ENCODE results near the gene FHIT. TPM values are rescaled to one million over a fixed set of nuclear protein-coding genes. Genes with fewer than 3 reads are reported as not detected.
"Not testable (repeated sequence)": the region's sequence is repeated elsewhere in the genome, so short reads cannot be mapped to it uniquely, and the experiment has no call there.

FHIT gene
- polyA plus RNA-seq, 12 donors = 3.8 to 10.9 (median 5.4) TPM; not detected in 2

DNA sequence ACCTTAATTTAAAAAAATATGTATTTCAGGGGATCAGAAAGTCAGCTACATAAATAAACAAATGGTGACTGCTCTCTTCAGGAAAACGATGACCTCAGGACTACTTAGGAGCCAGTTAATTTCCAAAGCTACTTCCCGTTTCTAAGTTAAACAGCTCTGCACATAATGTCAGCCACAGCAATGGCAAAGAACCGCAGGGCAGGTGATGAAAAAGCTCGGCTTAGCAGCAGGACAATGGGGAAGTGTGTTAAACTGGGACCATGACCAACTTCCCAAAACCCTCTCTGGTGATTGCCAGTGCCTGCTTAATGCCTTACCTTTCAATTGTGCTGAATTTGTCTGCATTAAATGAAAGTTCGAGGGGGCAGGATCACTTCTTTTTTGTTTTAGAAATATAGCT lies 258.9 kb downstream of the FHIT start:
- no peak for DNase-seq

DNA sequence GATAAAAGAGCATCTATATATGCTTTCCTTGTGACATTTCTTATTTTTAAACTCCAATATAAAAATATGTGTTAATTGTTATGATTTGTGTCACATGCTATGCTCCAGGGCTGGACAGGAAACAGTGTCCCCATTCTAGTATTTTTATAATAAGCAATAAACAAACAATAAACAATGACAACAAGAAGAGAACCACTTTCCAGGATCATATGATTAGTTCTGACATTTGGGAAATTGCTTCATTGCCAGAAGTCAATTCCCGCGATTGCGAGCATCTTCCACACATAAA lies 260.9 kb downstream of the FHIT start:
- no peak for DNase-seq

DNA sequence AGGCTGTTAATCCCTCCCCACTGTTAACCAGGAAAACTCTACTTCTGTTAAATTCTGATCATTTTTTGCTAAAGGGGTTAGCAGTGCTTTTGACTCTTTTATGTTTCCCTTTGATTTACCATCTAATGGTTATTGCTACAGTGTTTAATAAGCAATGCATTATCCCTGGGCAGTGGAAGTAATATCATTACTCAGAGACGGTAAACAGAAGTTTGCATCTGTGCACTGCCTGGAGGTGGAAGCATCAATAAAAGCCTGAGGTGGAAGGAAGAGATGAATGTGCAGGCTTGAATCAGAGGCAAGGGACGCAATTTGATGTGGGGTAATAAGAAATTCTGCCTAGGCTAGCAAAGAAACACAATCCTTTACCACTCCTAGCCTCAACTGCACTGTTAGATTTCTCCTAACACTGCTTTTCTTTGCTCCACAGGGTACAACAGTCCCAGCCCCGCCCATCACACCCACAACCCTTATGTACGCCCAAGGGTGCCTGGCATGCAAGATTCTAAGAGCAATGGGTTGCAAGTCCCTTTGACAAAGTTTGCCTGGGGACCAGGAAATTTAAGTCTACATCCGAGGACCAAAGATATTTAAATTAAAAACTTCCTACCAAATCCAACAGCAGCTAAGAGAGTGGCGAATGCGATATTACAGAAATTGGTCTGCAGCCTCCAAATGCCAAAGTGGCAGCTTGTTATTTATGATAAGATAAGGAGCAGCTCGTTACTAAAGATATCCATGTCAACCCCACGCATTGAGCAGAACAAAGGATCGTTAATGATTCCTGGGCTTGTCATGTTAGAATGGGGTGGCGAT lies 261.4 kb downstream of the FHIT start:
- no peak for DNase-seq

DNA sequence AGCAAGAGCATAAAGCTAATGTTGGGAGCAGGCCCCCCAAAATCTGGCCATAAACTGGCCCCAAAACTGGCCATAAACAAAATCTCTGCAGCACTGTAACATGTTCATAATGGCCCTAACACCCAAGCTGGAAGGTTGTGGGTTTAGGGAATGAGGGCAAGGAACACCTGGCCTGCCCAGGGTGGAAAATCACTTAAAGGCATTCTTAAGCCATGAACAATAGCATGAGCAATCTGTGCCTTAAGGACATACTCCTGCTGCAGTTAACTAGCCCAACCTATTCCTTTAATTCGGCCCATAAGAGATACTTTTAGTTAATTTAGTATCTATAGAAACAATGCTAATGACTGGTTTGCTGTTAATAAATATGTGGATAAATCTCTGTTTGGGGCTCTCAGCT lies 264.1 kb downstream of the FHIT start:
- not testable (repeated sequence) for DNase-seq

DNA sequence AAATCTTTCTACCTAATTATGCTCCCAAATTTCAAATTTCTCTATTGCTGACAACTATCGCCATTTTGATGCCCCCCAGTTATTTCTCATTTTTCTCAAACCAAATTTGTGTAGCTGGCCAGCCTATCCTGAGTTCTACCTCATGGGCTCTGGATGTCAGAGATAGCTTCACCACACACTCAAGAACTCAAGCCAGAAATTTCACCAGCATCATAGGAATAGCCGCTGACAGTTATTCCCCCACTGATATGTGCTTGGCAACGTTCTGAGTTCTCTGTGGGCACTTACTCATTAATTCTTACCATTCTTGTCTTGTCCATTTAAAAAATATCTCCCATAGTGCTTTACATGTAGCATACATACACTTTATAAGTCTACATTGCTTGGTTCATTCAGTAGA lies 264.7 kb downstream of the FHIT start:
- DNase-seq = no peak

DNA sequence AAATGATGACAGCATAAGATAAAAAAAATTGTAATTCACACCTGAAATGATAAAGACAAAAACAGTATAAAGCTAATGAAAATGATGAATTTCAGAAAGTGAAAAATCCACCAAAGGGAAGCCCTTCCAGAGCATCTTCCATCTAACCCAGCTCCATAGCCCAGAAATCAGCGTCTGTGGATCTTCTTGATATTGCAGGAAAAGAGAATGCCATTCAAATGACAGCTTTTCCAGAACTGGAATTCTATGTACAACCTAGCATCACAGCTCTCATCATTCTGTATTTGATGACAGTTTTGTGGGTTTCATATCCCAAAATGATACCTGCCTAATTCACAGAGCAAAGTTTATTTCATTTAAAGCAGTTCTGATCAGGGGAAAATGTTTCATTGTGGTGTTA lies 267.3 kb downstream of the FHIT start:
- no peak for DNase-seq

DNA sequence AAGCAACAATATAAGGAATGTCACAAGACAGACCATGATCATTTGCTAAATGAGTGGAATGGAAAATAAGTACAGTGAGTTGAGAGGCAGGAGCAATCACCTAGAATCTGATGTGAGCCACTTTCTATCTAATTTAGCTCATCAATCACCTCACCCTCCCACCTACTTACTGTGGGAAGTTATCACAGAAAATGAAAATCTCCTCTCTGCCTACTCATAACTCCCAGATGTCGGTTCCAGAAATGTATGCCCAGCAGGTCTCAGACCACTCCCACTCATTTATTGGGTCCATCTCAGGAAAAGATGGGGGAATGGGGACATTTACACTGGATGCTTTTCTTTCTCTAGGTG lies 270.9 kb downstream of the FHIT start:
- no peak for DNase-seq

DNA sequence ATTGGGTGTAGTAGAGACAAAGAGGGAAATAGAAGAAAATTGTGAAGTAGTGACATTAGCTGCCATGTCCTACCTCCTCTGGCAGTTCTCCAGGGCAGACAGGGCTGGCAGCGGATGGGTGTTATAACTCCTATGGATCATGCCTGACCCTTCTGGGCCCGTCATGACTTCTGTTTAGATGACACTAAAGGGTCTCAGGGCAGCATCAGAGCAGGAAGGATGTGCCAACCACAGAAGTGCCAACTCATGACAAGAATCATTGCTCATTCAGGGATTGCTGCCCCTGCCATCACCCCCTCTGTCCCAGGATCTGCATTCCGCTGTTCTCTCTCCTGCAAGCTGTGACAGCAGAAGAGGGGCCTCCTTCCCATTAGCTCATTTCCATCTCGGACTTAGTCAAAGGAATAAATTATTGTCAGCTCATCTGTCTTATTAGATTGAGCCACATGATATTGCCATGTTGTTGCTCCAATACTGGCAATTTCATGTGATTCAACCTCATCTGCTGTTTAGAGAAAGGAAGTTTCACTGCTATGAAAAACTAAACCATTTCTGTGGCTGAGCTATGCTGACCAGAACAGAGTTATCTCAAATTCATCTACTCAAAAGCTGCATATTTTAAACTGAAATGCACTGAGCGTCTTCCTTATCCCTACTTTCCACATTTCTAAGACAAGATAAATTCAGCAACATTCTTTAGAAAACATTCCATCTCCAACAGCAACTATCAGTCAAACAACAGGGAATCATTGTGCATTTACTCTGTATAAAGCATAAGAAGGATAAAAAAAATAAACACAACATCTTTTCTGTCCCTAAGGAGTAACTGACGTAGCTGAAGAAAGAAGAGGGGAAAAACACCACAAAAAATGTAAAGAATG lies 271.6 kb downstream of the FHIT start:
- DNase-seq = no peak

DNA sequence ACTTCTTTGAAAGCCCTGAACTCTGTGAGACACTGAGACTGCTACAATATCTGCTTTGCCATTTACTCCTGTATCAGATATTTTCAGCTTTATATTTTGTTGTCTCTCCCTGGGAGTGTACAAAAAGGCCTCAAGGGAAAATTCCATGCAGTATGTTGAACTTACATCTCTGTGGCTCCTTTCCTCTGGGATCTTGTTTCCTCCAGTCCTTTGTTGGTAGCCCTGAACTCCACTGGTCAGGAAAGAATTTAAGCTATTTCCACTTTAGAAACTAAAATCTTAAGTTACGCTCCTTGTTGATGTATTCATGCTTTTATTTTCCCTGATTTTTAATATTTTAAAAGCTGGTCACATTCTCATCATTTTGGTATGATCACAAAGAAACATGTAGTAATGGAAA lies 277.9 kb downstream of the FHIT start:
- no peak for DNase-seq

DNA sequence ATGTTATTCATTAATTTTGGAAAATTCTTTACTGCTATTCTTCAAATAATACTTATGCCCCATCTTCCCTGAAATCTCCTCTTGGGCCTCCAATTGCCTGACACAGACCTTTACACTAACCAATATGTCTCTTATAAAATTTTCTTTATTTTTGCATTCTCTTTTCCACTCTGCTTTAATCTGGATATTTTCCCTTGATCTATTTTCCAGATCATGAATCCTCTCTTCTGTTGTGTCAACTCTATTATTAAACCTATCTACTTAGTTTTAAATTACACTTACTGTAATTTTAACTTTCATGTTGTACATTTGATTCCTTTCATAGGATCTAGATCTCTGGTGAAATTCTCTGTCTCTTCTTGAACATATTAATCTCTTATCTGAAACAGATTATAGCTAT lies 278.7 kb downstream of the FHIT start:
- DNase-seq = no peak

DNA sequence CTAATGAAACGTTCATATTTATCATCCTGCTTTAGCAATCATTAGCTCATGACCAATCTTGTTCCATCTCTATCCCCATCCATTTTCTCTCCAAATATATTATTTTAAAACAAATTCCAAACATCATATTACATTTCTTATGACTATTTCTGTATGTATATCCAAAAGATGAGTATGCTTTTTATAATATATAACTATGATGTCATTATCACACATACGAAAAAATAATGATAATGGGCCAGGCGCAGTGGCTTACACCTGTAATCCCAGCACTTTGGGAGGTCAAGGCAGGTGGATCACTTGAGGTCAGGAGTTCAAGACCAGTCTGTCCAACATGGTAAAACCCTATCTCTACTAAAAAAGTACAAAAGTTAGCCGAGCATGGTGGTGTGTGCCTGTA lies 280.4 kb downstream of the FHIT start:
- DNase-seq = no peak

DNA sequence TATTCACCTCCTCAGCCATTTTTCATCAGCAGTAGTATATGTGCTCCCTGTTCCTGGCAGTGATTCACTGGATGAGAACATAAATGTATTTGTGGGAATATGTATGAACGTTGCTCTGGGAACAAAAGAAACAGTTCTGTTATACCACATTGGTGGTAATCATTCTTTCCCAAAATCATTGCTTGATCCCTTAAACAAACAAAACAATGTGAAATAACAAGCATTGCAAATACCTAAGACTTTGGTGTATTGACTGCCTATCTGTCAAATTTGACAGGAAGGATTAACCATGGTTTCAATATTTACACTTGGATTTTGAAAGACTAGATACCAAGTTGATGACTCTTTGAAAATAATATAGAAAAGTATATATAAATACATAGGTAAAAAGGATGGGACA lies 284.1 kb downstream of the FHIT start:
- DNase-seq = no peak

DNA sequence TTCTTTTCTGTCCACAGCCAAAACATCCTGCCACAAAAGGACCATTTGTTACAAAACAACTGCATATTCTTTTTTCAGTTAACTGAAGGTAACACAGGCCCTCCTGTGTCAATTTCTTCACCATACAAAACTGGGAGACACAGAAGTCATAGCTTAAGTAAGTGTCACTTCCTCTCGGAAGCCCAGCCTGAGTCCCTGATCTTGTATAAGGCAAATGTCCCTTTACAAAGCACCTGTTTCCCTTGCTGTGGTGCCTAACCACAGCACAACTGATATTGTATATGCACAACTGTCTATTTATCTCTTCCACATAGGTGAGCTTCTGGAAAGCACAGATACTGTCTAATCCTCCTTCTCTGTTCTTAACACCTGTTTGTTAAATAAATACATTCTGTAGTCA lies 293.7 kb downstream of the FHIT start:
- DNase-seq = no peak

DNA sequence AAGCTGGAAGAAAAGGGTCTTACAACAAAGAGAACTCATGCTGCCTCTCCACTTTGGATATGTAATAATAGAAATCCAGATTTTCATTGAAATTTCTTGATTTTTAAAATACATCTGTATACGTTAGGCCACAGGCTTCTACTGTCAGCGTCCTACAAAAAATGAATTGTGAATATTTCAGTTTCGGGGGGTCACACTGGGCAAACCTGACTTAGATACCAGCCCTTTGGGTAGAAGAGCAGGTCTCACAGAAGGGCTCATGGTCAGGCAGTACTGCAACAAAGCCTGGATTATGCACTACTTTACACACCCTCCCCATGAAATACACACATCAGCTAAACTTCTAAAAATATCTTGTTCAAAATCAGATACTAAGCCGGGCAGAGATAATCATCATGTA lies 294.5 kb downstream of the FHIT start:
- DNase-seq = no peak

DNA sequence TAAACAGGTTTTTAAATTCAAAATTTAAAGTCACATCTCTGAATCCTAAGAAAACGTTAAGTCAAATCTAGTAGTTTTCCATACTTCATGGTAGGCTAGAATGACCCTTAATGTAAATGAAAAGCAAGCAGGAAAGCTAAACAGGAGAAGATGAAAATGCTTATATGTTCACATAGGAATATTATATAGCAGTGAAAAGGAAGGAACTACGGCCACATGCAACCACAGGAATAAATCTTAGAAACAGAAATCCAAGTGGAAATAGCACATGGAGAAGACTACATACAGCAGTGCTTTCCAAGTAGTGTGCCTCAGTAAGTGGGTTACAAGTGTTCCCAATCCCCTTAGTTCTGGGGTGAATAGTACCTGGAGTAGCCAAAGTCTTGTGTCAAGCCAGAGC lies 296.2 kb downstream of the FHIT start:
- no peak for DNase-seq

DNA sequence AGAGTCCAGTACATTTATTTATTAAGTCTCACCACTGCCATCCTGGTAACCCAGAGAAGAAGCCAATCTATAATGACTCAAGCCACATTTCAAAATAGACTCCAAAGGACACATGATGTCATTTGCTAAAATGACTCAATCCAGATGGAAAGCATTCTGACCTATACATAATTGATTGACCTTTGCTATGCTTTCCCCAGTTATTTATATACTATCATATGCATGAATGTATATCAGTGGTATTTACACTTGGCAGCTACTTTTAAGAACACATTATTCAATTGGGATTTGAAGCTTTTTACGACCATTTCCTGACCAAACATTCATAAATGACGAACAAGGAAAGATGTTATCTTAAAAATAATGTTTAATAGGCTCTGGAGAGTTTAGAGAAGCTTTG lies 297.2 kb downstream of the FHIT start:
- peak; percentile 28 for DNase-seq

DNA sequence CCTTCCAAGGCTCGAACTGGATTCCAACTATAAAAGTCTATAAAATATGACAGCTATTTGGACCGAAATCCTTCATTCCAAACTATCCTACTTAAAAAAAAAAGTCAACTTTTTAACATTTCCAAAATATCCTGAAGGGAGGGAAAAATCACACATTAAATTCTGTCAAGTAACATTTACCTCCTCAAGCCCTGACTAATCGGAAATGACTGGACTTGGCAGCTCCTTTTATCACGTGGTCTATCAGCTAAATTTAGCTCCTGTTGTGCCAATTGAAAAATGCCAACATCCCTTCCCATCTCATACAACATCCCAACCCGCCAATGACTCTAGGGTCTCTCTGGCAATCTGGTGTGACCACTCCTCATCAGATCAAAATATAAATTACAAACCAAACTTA lies 297.9 kb downstream of the FHIT start:
- peak; percentile 30 for DNase-seq

DNA sequence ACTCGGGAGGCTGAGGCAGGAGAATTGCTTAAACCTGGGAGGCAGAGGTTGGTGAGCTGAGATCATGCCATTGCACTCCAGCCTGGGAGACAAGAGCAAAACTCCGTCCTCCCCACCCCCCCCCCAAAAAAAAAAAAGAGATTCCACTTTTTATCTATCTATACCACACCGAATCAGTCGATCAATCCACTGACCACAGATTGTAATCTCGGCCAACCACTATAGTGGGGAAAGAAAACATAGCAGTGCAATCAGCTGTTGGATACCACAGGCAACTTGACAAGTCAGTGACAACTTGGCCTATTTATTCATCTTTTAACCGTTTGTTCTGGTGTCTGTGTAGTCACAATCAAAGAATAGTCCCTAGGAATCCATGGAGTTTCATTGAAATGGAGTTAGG lies 299.2 kb downstream of the FHIT start:
- no peak for DNase-seq

DNA sequence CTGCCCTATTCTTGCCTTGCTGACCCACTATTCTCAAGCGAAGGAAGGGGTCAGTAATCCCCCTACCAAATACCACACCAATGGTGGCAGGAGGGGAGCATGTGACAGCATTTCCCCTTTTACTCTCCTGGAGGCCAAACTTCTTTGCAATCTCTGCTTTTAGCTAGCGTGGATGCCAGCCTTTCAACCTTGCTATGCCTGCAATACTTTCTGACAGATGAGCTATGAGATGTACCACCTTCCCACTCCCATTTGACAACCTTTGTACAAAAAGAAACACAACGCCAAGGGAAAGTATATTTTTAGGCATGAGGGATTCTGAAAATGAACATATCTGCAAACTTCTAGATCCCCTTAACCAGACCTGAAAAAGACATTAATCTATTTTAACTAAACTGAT lies 302.1 kb downstream of the FHIT start:
- no peak for DNase-seq

DNA sequence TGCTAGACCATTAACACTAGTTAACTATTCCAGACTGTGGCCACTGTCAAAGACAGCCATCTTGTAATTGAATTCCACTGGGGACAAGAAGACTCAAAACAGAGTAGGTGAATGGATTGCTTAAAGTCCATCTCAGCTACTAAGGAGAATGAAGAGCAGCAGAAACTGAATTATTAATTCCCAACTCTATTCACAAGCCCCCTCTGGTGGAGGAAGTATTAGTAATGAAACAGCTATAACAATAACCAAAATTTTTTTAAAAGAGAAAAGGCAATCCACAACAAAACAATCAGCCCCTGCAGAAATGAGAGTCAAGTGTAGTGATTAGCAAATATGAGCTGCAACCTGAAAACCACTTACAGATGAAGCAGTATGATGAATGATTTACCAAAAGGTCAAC lies 302.8 kb downstream of the FHIT start:
- peak; percentile 7 for DNase-seq

DNA sequence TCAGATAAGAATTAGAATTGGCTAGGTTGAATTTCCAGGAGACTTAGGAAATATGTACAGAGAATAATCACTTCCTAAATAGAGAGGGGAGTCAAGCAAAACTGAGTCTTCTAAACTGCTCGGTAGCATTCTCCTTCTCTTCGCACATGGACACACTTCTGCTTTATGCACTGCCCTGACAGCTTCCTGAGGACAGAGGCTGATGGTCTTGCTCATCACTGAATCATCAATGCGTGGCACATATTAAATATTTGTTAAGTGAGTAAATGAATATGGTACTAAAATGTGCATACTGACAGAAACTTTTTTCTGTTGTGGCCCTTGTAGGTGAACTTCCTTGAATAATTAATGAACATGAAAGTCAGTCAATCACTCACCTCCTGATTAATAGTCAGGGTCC lies 315.5 kb downstream of the FHIT start:
- DNase-seq = no peak

DNA sequence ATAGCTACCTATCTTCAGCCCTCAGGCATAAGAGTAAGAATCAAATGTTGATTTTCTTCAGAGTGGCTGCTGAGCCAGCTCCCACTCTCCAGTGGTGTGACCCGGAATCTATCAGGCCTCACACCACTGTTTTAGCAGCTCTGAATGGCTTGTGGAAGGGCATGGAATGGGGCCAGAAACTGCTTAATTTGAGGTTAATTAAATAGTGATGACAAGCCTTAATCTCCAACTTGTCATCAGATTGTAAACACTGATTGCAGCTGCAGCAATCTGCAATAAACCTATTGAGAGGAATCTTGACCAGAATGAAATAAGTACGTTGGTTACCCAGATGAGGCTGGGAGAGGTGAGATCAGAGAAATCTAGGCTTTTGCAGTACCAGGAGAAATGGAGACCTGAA lies 317.4 kb downstream of the FHIT start:
- no peak for DNase-seq

DNA sequence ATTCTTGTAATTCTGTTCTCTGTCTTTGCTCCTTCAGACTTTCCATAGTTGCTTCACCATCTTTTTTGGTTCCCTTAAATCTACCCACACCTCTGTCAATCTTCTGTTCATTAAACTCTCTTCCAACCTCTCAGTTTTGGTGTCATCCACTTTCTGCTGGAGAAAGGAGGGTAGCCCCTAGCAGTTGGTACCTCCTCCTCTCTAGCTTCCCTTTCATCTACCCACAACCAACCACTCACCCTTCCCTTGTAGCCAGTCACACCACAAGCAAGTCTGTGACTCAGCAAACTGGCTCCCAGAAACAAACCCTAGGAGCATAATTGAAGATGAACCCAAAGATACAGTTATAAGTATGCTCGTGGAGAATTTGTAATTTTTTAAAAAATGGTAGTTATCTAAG lies 318.6 kb downstream of the FHIT start:
- DNase-seq = no peak

DNA sequence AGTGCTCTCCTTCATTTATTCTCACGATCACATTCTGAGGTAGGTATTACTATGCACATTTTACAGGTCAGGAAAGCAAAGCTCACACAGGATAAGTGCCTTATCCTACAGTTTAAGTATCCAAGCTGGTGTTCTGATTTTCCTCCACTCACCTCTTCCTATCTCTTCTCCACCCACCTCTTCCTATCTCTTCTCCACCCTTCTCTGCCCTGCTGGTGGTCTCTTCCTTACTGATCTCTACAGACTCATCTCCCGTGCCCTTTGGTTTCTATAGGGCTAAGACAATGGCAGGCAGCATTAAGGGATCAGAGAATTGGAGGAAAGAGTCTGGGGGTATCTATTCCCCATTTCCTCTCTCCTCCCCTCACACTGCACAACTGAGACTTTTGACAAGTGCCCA lies 319.1 kb downstream of the FHIT start:
- DNase-seq = no peak

Data from muscle of arm (tissue), 12 donors.